ENCODE measurements around the gene KLHL26.

Gene KLHL26

DNA sequence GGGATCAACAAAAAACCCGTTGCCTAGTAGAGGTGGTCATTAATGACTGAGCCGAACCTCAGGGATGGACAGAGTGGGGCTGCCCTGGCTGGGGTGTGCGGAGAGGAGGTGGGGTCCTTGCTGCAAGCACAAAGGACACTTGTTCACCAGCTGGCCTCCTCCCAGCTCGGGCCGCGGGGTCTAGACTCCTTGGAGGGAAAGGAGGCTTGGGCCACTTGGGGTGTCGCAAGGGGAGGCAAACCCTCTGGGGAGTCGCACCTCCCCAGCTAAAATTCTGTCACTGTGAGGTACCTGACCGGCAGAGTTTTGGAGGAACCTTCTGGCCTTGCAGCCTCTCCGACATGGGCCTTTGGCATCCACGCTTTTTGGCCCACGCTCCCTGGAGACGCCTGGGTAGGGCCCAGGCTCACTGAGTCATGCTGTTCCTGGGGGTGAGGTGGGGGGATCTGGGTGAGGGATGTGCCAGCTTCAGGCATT is 8.2 kb downstream of the KLHL26 start:
- H3K79me2 ChIP-seq (ENCODE audit: insufficient read depth, low read length): peaks cover 87% of the 10 kb centered on the region
- H2AFZ ChIP-seq (ENCODE audit: low read depth, low read length): no peak overlapping the region
- no peak for TF ChIP-seq EZH2 (IDR thresholded peaks at IDR 0.05; ENCODE audit: borderline replicate concordance, low read depth, low read length, severe bottlenecking)
- TF ChIP-seq, protein P1, sequence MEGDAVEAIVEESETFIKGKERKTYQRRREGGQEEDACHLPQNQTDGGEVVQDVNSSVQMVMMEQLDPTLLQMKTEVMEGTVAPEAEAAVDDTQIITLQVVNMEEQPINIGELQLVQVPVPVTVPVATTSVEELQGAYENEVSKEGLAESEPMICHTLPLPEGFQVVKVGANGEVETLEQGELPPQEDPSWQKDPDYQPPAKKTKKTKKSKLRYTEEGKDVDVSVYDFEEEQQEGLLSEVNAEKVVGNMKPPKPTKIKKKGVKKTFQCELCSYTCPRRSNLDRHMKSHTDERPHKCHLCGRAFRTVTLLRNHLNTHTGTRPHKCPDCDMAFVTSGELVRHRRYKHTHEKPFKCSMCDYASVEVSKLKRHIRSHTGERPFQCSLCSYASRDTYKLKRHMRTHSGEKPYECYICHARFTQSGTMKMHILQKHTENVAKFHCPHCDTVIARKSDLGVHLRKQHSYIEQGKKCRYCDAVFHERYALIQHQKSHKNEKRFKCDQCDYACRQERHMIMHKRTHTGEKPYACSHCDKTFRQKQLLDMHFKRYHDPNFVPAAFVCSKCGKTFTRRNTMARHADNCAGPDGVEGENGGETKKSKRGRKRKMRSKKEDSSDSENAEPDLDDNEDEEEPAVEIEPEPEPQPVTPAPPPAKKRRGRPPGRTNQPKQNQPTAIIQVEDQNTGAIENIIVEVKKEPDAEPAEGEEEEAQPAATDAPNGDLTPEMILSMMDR (IDR thresholded peaks at IDR 0.05; ENCODE audit: borderline replicate concordance, extremely low read depth, low read length, poor library complexity, severe bottlenecking): no peak
- H3K9ac ChIP-seq (ENCODE audit: low read depth, low read length): no peak overlapping the region
- peaks cover 58% of the 10 kb centered on the region for H4K20me1 ChIP-seq (ENCODE audit: insufficient read depth, low read length)
- no peak overlapping the region for H3K4me3 ChIP-seq (ENCODE audit: low read depth in 1 of 2, low read length in 2 of 2)
- no peak for DNase-seq
- ATAC-seq (ENCODE audit: insufficient read depth, low read depth): no peak
- no peaks in the 10 kb centered on the region for H3K4me1 ChIP-seq (ENCODE audit: insufficient read depth, low read length)
- H3K9me3 ChIP-seq (ENCODE audit: insufficient read depth, low read length, severe bottlenecking): no peaks in the 10 kb centered on the region
- no peak overlapping the region for H3K27ac ChIP-seq (ENCODE audit: low read length)
- H3K36me3 ChIP-seq (ENCODE audit: insufficient read depth, low read length): peaks cover 5% of the 10 kb centered on the region
- no peak overlapping the region for H3K4me2 ChIP-seq (ENCODE audit: insufficient read depth, low read length)
- H3K27me3 ChIP-seq (ENCODE audit: insufficient read depth, low read length, poor library complexity): no peaks in the 10 kb centered on the region

DNA sequence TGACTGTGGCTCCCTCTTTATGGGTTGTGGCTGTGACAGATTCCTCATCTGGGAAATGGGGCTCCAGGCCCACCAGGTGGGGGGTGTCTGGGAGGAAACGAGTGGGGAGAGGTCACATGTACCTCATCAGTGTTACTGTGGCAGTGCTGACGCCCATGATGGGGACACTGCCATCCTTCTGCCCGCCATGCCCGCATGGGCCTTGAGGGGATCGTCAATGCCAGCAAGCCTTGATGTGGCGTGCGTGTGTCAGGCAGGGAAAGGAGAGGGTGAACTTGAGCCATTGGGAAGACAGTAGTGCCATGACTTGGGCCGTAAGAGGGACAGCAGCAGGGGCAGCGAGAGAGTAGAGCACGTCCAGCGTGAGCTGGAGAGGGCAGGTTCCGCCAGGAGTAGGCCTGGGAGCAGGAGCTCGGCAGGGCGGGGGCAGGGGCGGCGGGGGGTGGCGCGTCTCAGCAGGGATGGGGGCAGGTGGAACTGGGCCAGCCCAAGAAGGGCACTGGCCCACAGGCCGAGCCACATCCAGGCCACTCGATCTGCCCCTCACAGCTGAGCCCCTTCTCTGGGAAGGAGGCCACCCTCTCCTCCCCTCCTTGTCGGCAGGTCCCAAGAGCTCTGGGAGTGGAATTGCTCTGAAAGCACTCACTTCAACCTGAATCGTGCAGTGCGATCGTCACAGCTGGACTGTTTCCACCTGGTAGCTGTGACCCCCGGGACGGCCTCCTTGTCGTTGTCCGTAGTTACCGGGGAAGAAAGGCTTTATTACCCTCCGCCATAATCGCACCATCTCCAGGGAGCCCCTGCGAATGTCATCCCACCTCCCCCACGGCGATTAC is 9.9 kb downstream of the KLHL26 start:
- Histone ChIP-seq H3K9me3 (ENCODE audit: insufficient read depth, low read length, severe bottlenecking) (no peaks in the 10 kb centered on the region), H3K79me2 (ENCODE audit: insufficient read depth, low read length) (peaks cover 87% of the 10 kb centered on the region), H3K36me3 (ENCODE audit: insufficient read depth, low read length) (peaks cover 17% of the 10 kb centered on the region), H3K4me3 (ENCODE audit: low read depth in 1 of 2, low read length in 2 of 2) (no peak overlapping the region), H3K27ac (ENCODE audit: low read length) (no peak overlapping the region), H3K4me2 (ENCODE audit: insufficient read depth, low read length) (no peak overlapping the region), H2AFZ (ENCODE audit: low read depth, low read length) (no peak overlapping the region), H3K4me1 (ENCODE audit: insufficient read depth, low read length) (no peaks in the 10 kb centered on the region), H3K27me3 (ENCODE audit: insufficient read depth, low read length, poor library complexity) (no peaks in the 10 kb centered on the region), H3K9ac (ENCODE audit: low read depth, low read length) (no peak overlapping the region), H4K20me1 (ENCODE audit: insufficient read depth, low read length) (peaks cover 73% of the 10 kb centered on the region)
- no peak for DNase-seq
- TF ChIP-seq, protein P1 (IDR thresholded peaks at IDR 0.05; ENCODE audit: borderline replicate concordance, extremely low read depth, low read length, poor library complexity, severe bottlenecking): no peak
- ATAC-seq (ENCODE audit: insufficient read depth, low read depth): no peak

DNA sequence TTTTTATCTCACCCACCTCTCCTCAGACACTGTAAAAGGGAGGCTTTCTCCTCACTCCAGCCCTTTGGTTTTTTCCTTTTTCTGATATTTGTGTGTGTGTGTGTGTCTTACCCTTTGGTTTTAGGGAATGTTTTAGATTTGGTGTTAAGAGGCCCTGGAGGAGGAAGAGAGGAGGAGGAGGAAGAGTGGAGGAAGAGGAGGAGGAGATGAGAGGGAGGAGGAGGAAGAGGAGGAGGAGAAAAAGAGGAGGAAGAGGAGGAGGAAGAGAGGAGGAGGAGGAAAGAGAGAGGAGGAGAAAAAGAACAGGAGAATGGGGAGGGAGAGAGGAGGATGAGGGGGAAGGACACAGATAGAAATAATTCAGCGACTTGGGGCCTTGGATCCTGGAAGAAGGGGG is 10.5 kb downstream of the KLHL26 start:
- Histone ChIP-seq H3K36me3 (ENCODE audit: insufficient read depth, low read length) (peaks cover 17% of the 10 kb centered on the region), H3K27ac (ENCODE audit: low read length) (no peak overlapping the region), H3K9ac (ENCODE audit: low read depth, low read length) (no peak overlapping the region), H3K27me3 (ENCODE audit: insufficient read depth, low read length, poor library complexity) (no peaks in the 10 kb centered on the region), H3K4me2 (ENCODE audit: insufficient read depth, low read length) (no peak overlapping the region), H3K9me3 (ENCODE audit: insufficient read depth, low read length, severe bottlenecking) (no peaks in the 10 kb centered on the region), H3K79me2 (ENCODE audit: insufficient read depth, low read length) (peaks cover 85% of the 10 kb centered on the region), H4K20me1 (ENCODE audit: insufficient read depth, low read length) (peaks cover 71% of the 10 kb centered on the region), H2AFZ (ENCODE audit: low read depth, low read length) (no peak overlapping the region), H3K4me1 (ENCODE audit: insufficient read depth, low read length) (no peaks in the 10 kb centered on the region), H3K4me3 (ENCODE audit: low read depth in 1 of 2, low read length in 2 of 2) (no peak overlapping the region)
- TF ChIP-seq, protein P1 (IDR thresholded peaks at IDR 0.05; ENCODE audit: borderline replicate concordance, extremely low read depth, low read length, poor library complexity, severe bottlenecking): no peak
- TF ChIP-seq EZH2 (IDR thresholded peaks at IDR 0.05; ENCODE audit: borderline replicate concordance, low read depth, low read length, severe bottlenecking): no peak
- no peak for ATAC-seq (ENCODE audit: insufficient read depth, low read depth)
- DNase-seq: no peak

All from DND-41 (cell line).